HG02571 (cell line): ENCODE results near the gene GJB2.
"Not testable (repeated sequence)": the region's sequence is repeated elsewhere in the genome, so short reads cannot be mapped to it uniquely, and the experiment has no call there.

Experiments
- ATAC-seq: cut with Tn5 transposase; IDR thresholded peaks from one replicate; pipeline ENCODE4 v1.9.1; 2021; ENCODE audit warnings: mild to moderate bottlenecking, moderate library complexity; ENCODE audit not compliant: unreplicated experiment

GJB2 gene

DNA sequence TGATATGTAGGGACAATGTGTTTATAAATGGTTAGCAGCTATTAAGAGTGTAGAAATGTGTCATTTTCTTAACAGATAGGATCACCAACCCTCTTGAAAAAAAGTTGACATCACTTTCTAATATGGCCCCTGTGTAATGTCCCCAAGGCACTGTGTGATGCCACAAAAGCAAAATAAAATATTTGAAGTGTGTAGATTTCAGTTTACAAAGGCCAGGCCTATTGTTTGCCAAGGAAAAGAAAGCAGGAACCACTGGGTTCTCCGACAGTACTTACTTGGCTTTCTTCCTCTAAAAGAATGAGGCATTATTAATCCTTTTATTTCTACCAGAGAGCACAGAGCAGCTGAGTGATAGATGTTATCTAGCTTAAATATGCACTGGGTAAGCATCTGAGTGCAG is 21.4 kb downstream of the GJB2 start:
- no peak for ATAC-seq

DNA sequence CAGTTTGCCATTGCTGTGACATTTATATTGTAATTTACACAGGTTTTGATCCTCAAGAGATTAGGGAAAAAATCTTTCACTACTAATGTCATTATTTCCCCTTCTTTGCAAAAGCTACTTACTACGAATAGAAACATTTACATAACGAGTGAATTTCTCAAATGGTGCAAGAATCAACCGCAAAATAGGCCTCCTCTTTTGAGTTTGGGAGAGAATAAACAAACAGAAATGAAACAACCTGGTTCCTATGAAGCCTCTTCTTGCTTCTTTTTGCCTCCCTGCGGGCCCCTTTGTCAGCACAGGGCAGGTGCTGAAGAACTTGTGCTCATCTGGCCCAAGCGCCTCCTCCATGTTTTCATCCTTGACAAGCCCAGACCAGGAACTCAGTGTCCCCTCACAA is 21.8 kb downstream of the GJB2 start:
- ATAC-seq, result no peak

- ATAC-seq, result no peak
Observed at GRCh38 chr13:20168396-20168795, 24.3 kb downstream of the GJB2 start.

GRCh38 chr13:20165417-20166257 is 27.1 kb downstream of the GJB2 start:
- no peak for ATAC-seq

GRCh38 chr13:20161951-20162300 is 30.8 kb downstream of the GJB2 start:
- ATAC-seq, result no peak

GRCh38 chr13:20161275-20161950 is 31.3 kb downstream of the GJB2 start:
- peak; percentile 58 for ATAC-seq

GRCh38 chr13:20160306-20161274 is 32.1 kb downstream of the GJB2 start, which contains the start of gene GJA3:
Gene GJA3, minus strand, starts transcription at chr13:20161052. Its CDS starts 17,764 bp downstream, at chr13:20143288.
- peak; percentile 53 for ATAC-seq

- ATAC-seq, result no peak
Observed at GRCh38 chr13:20159646-20160305, 33.0 kb downstream of the GJB2 start.

- no peak for ATAC-seq
Observed at GRCh38 chr13:20157151-20157796, 35.5 kb downstream of the GJB2 start.

- no peak for ATAC-seq
Observed at GRCh38 chr13:20156702-20157101, 36.0 kb downstream of the GJB2 start.

DNA sequence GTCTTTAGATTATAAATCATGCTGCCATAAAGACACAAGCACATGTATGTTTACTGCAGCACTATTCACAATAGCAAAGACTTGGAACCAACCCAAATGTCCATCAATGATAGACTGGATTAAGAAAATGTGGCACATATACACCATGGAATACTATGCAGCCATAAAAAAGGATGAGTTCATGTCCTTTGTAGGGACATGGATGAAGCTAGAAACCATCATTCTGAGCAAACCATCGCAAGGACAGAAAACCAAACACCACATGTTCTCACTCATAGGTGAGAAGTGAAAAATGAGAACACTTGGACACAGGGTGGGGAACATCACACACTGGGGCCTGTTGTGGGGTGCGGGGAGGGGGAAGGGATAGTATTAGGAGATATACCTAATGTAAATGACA is 39.4 kb downstream of the GJB2 start:
- ATAC-seq, result not testable (repeated sequence)

DNA sequence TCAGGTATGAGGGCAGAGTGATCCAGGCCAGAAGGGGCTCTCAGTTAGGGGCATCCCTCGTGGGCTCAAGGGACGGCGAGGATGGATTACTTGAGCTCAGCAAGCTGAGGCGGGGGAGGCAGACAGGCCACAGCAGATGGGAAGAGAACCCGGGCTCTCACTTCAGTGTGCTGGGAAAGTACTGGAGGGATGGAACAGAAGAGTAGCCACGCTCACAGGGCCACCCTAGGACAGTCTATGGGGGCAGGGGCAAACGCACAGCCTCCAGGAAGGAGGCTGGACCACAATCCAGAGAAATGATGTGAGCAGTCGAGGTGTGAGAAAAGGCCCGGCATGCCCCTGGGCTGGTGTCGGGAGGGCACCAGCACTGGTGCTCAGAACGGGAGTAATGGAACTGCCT is 41.1 kb downstream of the GJB2 start:
- ATAC-seq, result no peak

- ATAC-seq, result no peak
Observed at GRCh38 chr13:20151016-20151415, 41.7 kb downstream of the GJB2 start.

DNA sequence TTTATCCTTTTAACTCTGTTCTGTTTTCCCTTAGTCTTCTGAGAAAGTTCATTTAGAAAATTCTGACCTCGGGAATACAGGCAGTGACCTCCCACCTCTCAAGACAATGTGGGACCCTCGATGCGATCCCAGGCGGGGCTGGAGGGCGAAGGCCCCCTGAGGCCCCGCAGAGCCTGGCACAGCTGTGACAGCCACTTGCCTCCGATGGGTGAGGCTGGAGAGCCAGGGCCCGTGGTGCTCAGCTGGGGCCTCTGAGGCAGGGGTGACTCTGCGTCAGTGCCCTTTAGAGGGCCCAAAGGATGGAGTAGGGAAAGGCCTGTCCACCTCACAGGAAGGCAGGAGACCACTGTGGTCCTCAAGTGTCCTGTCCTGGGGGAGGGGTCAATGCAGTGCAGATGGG is 42.2 kb downstream of the GJB2 start:
- no peak for ATAC-seq

DNA sequence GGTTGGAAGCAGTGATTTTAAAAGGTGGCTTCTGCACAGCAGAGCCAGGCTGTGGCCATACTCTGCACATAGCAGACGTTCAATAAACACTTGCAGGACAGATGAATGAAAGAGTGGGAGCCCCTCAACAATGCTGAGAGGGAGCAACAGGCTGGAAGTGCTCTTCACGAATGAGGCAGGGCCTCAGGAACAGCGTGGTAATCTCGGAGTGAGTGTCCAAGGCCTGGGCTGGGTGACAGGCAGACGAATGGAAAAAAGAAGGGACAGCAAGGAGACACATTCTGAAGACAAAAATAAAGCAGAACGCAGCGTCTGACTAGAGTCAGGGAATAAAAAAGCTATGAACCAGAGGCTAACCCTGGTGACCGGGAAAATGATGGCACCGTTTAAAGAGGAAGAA is 43.0 kb downstream of the GJB2 start:
- ATAC-seq, result no peak

- ATAC-seq, result no peak
Observed at GRCh38 chr13:20148501-20149183, 44.1 kb downstream of the GJB2 start.

DNA sequence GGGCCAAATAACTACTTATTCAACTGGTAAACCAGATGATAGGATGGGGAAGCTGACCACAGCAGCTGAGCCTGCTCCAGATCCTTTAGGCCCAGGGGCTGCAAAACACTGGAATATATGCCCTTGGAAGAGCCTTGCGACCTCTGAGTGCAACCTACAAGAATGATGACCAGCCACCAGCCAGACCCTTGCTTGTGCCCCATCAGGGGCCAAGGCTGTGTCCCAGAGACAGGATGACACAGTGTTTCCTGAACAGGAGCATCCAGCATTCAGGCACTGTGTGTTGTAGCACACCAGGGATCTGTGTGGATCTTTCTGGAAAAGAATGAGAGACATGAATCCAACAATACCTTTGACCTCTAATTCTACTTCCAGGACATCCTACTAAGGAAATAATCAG is 46.4 kb downstream of the GJB2 start:
- no peak for ATAC-seq

GRCh38 chr13:20145521-20145920 is 47.2 kb downstream of the GJB2 start:
- no peak for ATAC-seq

DNA sequence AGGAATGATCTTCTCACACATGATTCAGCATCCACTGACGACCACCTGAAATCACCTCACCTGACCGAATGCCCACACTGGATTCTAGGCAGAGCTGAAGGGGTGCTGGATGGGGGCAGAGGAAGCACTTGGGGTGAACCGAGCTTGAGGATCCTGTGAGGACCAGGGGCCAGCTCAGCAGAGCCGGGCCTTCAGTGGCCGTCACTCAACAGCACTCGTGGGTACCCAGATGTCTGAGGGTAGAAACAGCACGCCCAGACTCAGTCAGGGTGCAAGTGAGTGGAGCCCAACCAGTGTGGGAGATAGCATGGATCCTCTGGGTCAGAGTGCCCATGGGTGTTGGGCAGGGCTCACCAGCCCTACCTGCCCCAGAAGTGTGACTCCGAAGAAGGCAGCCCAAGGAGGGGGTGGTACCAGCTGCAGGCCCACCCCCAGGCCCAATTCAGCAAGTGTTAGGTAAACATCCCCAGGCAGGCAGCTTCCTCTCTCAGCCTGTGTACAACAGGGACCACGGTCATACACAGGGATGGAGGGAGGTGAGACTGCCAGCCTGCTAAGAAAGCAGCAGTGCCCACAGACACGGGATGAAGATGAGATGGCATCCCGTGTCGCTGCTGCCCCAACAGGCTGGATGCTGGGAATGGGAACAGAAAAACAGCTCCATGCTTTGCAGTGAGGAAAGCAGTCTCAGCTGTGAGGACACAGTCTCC is 48.4 kb downstream of the GJB2 start:
- ATAC-seq, result no peak
